Stimulated activated CD8-positive, alpha-beta memory T cell treated with anti-CD3 and anti-CD28 coated beads, Interleukin-15, amount 100 ng/mL, for 24 hours (primary cell): ENCODE measurements around the gene ITLN2.
"Not testable (repeated sequence)": the region's sequence is repeated elsewhere in the genome, so short reads cannot be mapped to it uniquely, and the experiment has no call there.

ENCODE experiments used
- DNase-seq: peaks from one replicate; pipeline ENCODE4 v3.0.0-alpha.2; 2020; ENCODE audit warnings: low read depth

Gene ITLN2

GRCh38 chr1:160954158-160955104, at the start of gene ITLN2:
ITLN2 (minus strand) TSS chr1:160954809; CDS start chr1:160954741, 68 bp downstream.
- DNase-seq = no peak

DNA sequence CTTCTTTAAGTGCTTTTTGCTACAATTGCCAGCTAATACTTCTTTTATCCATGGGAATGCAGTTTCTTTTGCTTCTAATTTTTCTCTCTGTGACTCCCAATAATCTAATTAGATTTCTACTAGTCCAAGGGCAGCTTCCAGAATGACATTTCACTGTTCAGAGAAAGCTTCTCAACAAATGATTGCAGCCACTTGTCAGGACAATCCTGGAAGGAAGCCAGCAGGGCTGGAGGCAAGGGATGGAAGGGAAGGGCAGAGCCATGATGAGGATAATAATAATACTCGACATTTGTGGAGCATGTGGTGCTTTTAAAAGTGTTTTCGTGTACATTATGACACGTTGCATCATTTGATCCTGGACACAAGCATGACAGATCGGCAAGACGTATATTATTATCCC, 46.9 kb upstream of the ITLN2 start:
- DNase-seq = no peak

DNA sequence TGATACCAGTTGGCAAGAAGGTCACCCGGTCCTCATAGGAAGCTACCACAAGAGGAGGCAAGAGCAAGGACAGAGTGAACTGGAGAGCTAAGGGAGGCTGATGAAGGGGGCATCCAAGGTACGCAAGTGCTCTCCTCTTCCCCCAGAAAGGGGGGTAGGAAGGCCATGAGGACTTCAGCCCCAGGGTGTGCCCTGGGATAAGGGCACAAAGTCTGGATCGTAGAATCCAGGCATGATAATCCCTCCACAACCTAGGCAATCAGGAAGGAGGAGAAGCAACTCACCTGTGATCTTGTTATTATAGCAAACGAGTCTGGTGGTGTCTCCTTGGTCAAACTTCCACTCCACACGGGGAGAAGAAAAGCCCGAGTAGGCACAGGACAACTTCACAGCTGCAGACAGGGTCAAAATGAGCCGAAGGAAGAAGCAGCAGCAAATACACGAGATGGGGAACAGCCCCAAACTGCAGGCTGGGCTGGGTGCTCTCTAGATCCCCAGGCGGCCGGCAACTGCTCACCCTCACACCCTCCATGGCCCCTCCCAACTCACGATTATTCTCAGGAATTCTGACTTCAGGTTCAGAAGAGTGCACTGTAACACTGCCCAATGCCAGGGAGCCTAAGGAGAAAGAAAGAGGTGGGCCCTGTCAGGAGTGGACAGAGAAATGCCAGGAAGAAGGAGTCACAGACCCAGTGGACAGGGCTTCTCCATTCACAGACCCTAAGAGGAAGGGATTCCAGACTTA, 46.3 kb upstream of the ITLN2 start:
- no peak for DNase-seq

GRCh38 chr1:160999376-160999775, 44.8 kb upstream of the ITLN2 start:
- DNase-seq = no peak

DNA sequence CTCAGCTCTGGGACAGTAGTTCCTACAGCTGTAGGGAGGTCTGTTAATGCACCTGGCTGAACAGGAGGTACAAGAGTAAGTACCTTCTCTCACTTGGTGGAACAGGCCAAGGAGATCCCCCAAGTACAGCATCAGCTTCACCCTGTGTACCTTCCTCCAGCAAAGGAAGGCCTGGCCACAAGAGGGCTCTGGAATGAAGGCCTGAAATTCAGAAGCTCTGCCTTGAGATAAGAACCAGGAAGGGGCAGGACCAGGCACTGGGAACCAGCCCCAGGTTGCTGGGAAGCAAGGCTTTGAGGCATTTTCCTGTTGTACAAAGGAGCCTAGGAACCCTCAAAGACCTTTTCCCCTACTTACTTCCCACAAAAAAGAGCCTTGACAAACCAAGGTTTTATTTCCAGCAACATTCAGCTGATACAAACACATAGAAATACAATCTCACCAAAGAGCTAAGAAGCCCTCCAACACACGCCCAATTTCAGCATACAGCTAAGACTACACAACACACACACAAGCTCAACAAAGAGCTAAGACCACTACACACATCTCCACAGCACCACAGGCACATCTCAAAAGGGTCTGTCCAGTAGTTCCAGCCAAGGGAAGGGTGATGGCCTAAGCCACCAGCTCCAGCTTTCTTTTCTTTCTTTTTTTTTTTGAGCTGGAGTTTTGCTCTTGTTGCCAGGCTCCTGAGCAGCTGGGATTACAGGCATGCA, 42.9 kb upstream of the ITLN2 start:
- no peak for DNase-seq

DNA sequence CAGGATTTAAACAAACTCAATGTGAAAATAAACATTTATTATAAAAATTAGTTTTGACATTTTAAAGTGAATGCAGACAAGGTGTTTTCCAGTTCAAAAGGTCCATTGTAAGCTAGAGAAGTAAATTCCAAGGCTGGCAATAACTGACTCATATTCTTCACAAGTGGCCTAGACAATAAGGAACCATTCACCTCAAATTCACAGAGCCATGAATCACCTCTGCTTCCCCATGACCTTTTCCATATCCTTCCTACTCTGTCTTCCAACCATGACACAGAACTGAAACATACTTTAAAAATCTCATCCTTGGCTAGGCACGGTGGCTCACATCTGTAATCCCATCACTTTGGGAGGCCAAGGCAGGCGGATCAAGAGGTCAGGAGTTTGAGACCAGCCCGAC, 41.6 kb upstream of the ITLN2 start:
- no peak for DNase-seq

GRCh38 chr1:160993544-160994193, 39.1 kb upstream of the ITLN2 start:
- DNase-seq = no peak

DNA sequence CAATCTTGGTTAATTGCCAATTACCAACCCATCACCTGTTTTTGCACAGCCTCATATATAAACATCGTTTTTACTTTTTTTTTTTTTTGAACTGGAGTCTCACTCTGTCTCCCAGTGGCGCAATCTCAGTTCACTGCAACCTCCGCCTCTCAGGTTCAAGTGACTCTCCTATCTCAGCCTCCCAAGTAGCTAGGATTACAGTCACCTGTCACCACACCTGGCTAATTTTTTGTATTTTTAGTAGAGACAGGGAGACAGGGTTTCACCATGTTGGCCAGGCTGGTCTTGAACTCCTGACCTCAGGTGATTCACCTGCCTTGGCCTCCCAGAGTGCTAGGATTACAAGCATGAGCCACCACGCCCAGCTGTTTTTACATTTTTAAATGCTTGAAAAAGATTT, 37.4 kb upstream of the ITLN2 start:
- DNase-seq = not testable (repeated sequence)

GRCh38 chr1:160987359-160988050, 32.9 kb upstream of the ITLN2 start:
- no peak for DNase-seq

DNA sequence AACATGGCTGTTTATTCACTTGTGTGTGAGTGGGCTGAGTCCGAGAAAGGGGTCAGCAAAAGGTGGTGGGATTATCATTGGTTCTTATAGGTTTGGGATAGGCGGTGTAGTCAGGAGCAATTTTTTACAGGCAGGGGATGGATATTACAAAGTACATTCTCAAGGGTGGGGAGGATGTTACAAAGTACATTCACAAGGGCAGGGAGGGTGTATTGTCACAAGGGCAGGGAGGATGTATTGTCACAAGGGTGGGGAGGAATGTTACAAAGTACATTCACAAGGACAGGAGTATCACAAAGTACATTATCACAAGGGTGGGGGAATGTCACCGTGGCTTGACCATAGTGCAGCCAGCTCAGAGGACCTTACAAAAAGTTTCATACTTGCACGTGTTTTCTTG, 31.1 kb upstream of the ITLN2 start:
- no peak for DNase-seq

- DNase-seq = no peak
Measured at GRCh38 chr1:160981584-160982411, 27.2 kb upstream of the ITLN2 start.

- no peak for DNase-seq
Measured at GRCh38 chr1:160979286-160979685, 24.7 kb upstream of the ITLN2 start.

GRCh38 chr1:160978510-160978927, 23.9 kb upstream of the ITLN2 start:
- DNase-seq = no peak

GRCh38 chr1:160975026-160975425, 20.4 kb upstream of the ITLN2 start:
- no peak for DNase-seq

GRCh38 chr1:160973491-160973890, 18.9 kb upstream of the ITLN2 start:
- DNase-seq = no peak

DNA sequence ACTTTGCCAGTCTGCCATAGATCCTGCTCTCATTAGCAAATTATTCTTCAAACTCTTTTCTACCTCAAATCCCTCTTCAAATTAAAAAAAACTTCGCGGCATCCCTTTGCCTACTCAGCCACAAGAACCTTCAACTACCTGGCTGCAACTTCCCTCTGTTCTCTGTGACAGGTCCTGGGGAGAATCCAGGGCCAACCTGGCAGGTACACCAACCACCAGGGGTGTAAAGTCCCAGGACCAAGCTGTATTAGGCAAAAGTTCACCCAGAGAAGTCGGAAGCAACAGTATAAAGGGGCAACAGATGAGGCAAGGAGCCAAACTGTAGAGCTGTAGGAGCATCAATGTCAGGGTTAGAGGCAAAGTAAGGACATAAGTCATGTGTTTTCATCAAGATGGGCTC, 18.3 kb upstream of the ITLN2 start:
- no peak for DNase-seq

- no peak for DNase-seq
Measured at GRCh38 chr1:160971618-160972056, 17.0 kb upstream of the ITLN2 start.

- DNase-seq = no peak
Measured at GRCh38 chr1:160963521-160963920, 8.9 kb upstream of the ITLN2 start.

GRCh38 chr1:160961419-160961818, 6.8 kb upstream of the ITLN2 start:
- no peak for DNase-seq

DNA sequence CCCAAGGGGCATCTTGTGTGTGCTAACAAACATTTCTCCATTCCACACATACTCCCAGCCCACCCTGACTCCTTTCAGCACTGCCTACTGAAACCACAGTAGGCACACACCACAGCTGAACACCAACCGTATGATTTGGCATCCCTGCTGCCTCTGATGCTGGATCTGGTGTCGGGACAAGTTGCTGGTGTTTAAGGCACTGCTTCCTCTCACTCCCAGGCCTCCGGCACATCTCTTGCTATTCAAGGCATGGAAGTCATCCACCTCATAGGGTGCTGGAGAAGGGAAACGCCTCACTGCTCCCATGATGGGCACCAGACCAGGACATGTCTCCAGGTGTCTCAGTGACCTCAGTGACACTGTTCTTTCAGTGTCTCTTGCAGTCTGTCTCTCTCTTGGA, 2.4 kb upstream of the ITLN2 start:
- DNase-seq = no peak
